MM.1S (cell line): ENCODE data around the gene ARFIP1.

Experiments used
- CTCF ChIP-seq: fragments of 300-600 bp; sonication (generic); IDR thresholded peaks from 2 replicates; pipeline ENCODE4 v1.5.1; 2016; ENCODE audit warnings: antibody characterized with exemption, low read length, mixed read lengths
- EZH2 ChIP-seq: fragments of 300-600 bp; sonication (generic); optimal IDR thresholded peaks from 2 replicates; pipeline ENCODE3; 2017; ENCODE audit warnings: low read depth, mild to moderate bottlenecking, antibody characterized with exemption, low read length, mixed read lengths

- TF ChIP-seq CTCF (no peak), EZH2 (no peak)
Observed at GRCh38 chr4:152900395-152900794, 120.6 kb downstream of the ARFIP1 start.
